A549 treated with CORT108297 at 1 μM for 4 hours (cell line): Measurements from ENCODE around the gene ADORA2B. TPM values are rescaled to one million over a fixed set of nuclear protein-coding genes. Genes with fewer than 3 reads are reported as not detected.

ENCODE experiments used
- total RNA-seq: library from RNA; stranded (reverse); fragments of 200-300 nt; extraction: Qiagen RNA extraction; gene quantifications from 5 replicates; pipeline ENCODE4 v1.2.3, GENCODE V29; 2022

Gene ADORA2B
- 9.4 to 15.3 TPM (median 13.3 TPM) in 5 replicates for total RNA-seq

GRCh38 chr17:15944759-15945526 lies at the start of gene ADORA2B:
TSS of gene ADORA2B (plus strand) at chr17:15945130. CDS start at chr17:15945249, 119 bp downstream.

GRCh38 chr17:15999141-15999973 lies 54.4 kb downstream of the ADORA2B start, which contains the start of the genes TTC19 and ZSWIM7:
TSS of gene TTC19 (plus strand) at chr17:15999824. CDS start at chr17:15999849, 25 bp downstream.
TSS of gene ZSWIM7 (minus strand) at chr17:15999704. CDS start at chr17:15999594, 110 bp downstream.

Other genes with a start within 250 kb of the ADORA2B start
- 23.2 to 36.0 TPM (median 27.7 TPM) in 5 replicates for gene ZNF286A, start 245.4 kb upstream of the ADORA2B start, total RNA-seq
- 0.02 TPM in 1 of 5 replicates, not detected in the others for gene TBC1D26, start 212.8 kb upstream of the ADORA2B start, total RNA-seq
- 44.0 to 51.3 TPM (median 46.3 TPM) in 5 replicates for gene ZSWIM7, start 54.6 kb downstream of the ADORA2B start, total RNA-seq
- 45.0 to 49.3 TPM (median 48.0 TPM) in 5 replicates for gene TTC19, start 54.7 kb downstream of the ADORA2B start, total RNA-seq